WTC11 (cell line): Measurements from ENCODE around the gene TUNAR. TPM values are rescaled to one million over a fixed set of nuclear protein-coding genes. Genes with fewer than 3 reads are reported as not detected.

Experiments used
- ATAC-seq: fragments of 200-7000 bp; cut with Tn5 transposase; 2 replicates; pipeline ENCODE4 v1.10.0; 2021; ENCODE audit warnings: mild to moderate bottlenecking, moderate library complexity
- CTCF ChIA-PET: fragments of 300-600 bp; sonication (Branson Sonifier 250); formaldehyde crosslinking; loops from one replicate; lab custom pipeline; 2021; ENCODE audit warnings: antibody characterized with exemption; lab: Charles Lee
- POLR2A ChIA-PET: fragments of 350-600 bp; sonication (Branson Sonifier 250); formaldehyde crosslinking; loops from one replicate; lab custom pipeline; 2021; ENCODE audit warnings: antibody characterized with exemption; lab: Charles Lee
- DNase-seq: peaks from one replicate; pipeline ENCODE4 v3.0.0; 2021; ENCODE audit warnings: low spot score
- H3K27ac Mint-ChIP-seq: 2 replicates; pipeline ENCODE4 v1.8.0; 2021; ENCODE audit warnings: mixed read lengths
- H3K27me3 Mint-ChIP-seq: 2 replicates; pipeline ENCODE4 v1.8.0; 2021; ENCODE audit warnings: low read depth, mild to moderate bottlenecking, moderate library complexity, mixed read lengths
- H3K36me3 Mint-ChIP-seq: 2 replicates; pipeline ENCODE4 v1.8.0; 2021; ENCODE audit warnings: mixed read lengths
- H3K4me1 Mint-ChIP-seq: 2 replicates; pipeline ENCODE4 v1.8.0; 2022; ENCODE audit warnings: mixed read lengths
- H3K4me3 Mint-ChIP-seq: 2 replicates; pipeline ENCODE4 v1.8.0; 2021; ENCODE audit warnings: mild to moderate bottlenecking, moderate library complexity, mixed read lengths
- H3K9me3 Mint-ChIP-seq: 2 replicates; pipeline ENCODE4 v1.8.0; 2021; ENCODE audit warnings: mixed read lengths
- FOXP1 ChIP-seq: sonication (generic); formaldehyde crosslinking; IDR thresholded peaks from 2 replicates; pipeline ENCODE4 v1.8.0; 2022; ENCODE audit warnings: missing genetic modification reagents, mild to moderate bottlenecking, moderate library complexity, borderline replicate concordance
- MYBL2 ChIP-seq: sonication (generic); formaldehyde crosslinking; IDR thresholded peaks from 2 replicates; pipeline ENCODE4 v1.8.1; 2023; ENCODE audit warnings: mild to moderate bottlenecking, moderate library complexity, missing genetic modification reagents
- NFATC4 ChIP-seq: fragments of 250-450 bp; sonication (Bioruptor Pico); IDR thresholded peaks from 2 replicates; pipeline ENCODE4 v1.9.0; 2021; ENCODE audit warnings: mild to moderate bottlenecking
- NR1H2 ChIP-seq: sonication (generic); formaldehyde crosslinking; IDR thresholded peaks from 2 replicates; pipeline ENCODE4 v1.9.0; 2021; ENCODE audit warnings: mild to moderate bottlenecking, moderate library complexity, missing genetic modification reagents
- OVOL2 ChIP-seq: fragments of 250-450 bp; sonication (Bioruptor Pico); IDR thresholded peaks from 2 replicates; pipeline ENCODE4 v1.9.0; 2021; ENCODE audit warnings: mild to moderate bottlenecking, borderline replicate concordance
- ZNF138 ChIP-seq: sonication (generic); formaldehyde crosslinking; conservative IDR thresholded peaks from 2 replicates; pipeline ENCODE4 v1.8.1; 2022; ENCODE audit warnings: mild to moderate bottlenecking, moderate library complexity, missing genetic modification reagents
- ZNF317 ChIP-seq: sonication (generic); formaldehyde crosslinking; IDR thresholded peaks from 2 replicates; pipeline ENCODE4 v1.8.1; 2023; ENCODE audit warnings: low read depth, mild to moderate bottlenecking, moderate library complexity, missing genetic modification reagents, borderline replicate concordance
- ZNF396 ChIP-seq: fragments of 250-450 bp; sonication (Bioruptor Pico); IDR thresholded peaks from 2 replicates; pipeline ENCODE4 v1.8.0; 2021; ENCODE audit warnings: mild to moderate bottlenecking, moderate library complexity, borderline replicate concordance
- ZNF423 ChIP-seq: fragments of 250-450 bp; sonication (Bioruptor Pico); IDR thresholded peaks from 2 replicates; pipeline ENCODE4 v2.1.2; 2022; ENCODE audit warnings: mild to moderate bottlenecking, moderate library complexity
- total RNA-seq: library from RNA; stranded (reverse); gene quantifications from 3 replicates; pipeline ENCODE4 v1.2.3, GENCODE V29; 2021
- TF ChIP-seq, protein P1 (sequence below): sonication (generic); formaldehyde crosslinking; IDR thresholded peaks from 2 replicates; pipeline ENCODE4 v1.8.1; 2023; ENCODE audit warnings: mild to moderate bottlenecking, missing genetic modification reagents, moderate library complexity
- TF ChIP-seq, protein P2 (sequence below): sonication (generic); formaldehyde crosslinking; IDR thresholded peaks from 2 replicates; pipeline ENCODE4 v1.8.0; 2022; ENCODE audit warnings: missing genetic modification reagents
- TF ChIP-seq, protein P3 (sequence below): sonication (generic); formaldehyde crosslinking; IDR thresholded peaks from 2 replicates; pipeline ENCODE4 v1.8.1; 2022; ENCODE audit warnings: mild to moderate bottlenecking, moderate library complexity, missing genetic modification reagents
- TF ChIP-seq, protein P4 (sequence below): fragments of 250-450 bp; sonication (Bioruptor Pico); IDR thresholded peaks from 2 replicates; pipeline ENCODE4 v1.8.0; 2021; ENCODE audit warnings: mild to moderate bottlenecking
- TF ChIP-seq, protein P5 (sequence below): sonication (generic); formaldehyde crosslinking; IDR thresholded peaks from 2 replicates; pipeline ENCODE4 v1.8.1; 2023; ENCODE audit warnings: mild to moderate bottlenecking, moderate library complexity, missing genetic modification reagents
- TF ChIP-seq, protein P6 (sequence below): sonication (generic); formaldehyde crosslinking; conservative IDR thresholded peaks from 2 replicates; pipeline ENCODE4 v1.8.1; 2022; ENCODE audit warnings: mild to moderate bottlenecking, missing genetic modification reagents
- TF ChIP-seq, protein P7 (sequence below): fragments of 250-450 bp; sonication (Bioruptor Pico); conservative IDR thresholded peaks from 2 replicates; pipeline ENCODE4 v1.9.0; 2021; ENCODE audit warnings: mild to moderate bottlenecking
- TF ChIP-seq, protein P8 (sequence below): sonication (generic); formaldehyde crosslinking; IDR thresholded peaks from 2 replicates; pipeline ENCODE4 v1.8.0; 2022; ENCODE audit warnings: mild to moderate bottlenecking, missing genetic modification reagents

The TUNAR gene
- total RNA-seq, 1 experiment from 2014 or later, result 36.3 TPM

DNA sequence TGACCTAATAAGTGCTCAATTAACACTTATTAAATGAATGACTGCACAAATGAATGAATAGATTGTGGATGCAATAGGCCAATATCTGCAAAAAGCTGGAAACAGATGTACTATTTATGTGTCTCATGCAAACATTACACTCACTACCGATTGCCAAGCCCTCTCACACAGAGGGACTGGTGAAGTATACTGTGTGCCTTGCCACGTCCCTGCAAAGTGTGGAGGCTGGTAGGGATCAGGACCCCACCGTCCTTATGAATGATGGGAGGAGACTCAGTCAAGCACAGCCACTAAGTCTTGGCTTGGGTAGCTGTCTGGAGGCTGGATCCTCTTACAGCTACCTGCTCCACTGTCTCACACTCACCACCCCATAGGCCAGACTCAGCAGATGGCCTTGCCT, 3.9 kb upstream of the TUNAR start:
- POLR2A ChIA-PET, result no interaction called here
- Mint-ChIP-seq H3K9me3 (peaks cover 3% of the 10 kb centered on the region; the same call in 1 of the 2 replicates), H3K4me3 (no peak overlapping the region), H3K36me3 (peaks cover 3% of the 10 kb centered on the region; the same call in 1 of the 2 replicates), H3K27ac (no peak overlapping the region), H3K27me3 (peaks cover 13% of the 10 kb centered on the region), H3K4me1 (peaks cover 34% of the 10 kb centered on the region)
- TF ChIP-seq, protein P1, sequence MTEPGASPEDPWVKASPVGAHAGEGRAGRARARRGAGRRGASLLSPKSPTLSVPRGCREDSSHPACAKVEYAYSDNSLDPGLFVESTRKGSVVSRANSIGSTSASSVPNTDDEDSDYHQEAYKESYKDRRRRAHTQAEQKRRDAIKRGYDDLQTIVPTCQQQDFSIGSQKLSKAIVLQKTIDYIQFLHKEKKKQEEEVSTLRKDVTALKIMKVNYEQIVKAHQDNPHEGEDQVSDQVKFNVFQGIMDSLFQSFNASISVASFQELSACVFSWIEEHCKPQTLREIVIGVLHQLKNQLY (CRISPR knock-in tag), result no peak
- TF ChIP-seq, protein P2, sequence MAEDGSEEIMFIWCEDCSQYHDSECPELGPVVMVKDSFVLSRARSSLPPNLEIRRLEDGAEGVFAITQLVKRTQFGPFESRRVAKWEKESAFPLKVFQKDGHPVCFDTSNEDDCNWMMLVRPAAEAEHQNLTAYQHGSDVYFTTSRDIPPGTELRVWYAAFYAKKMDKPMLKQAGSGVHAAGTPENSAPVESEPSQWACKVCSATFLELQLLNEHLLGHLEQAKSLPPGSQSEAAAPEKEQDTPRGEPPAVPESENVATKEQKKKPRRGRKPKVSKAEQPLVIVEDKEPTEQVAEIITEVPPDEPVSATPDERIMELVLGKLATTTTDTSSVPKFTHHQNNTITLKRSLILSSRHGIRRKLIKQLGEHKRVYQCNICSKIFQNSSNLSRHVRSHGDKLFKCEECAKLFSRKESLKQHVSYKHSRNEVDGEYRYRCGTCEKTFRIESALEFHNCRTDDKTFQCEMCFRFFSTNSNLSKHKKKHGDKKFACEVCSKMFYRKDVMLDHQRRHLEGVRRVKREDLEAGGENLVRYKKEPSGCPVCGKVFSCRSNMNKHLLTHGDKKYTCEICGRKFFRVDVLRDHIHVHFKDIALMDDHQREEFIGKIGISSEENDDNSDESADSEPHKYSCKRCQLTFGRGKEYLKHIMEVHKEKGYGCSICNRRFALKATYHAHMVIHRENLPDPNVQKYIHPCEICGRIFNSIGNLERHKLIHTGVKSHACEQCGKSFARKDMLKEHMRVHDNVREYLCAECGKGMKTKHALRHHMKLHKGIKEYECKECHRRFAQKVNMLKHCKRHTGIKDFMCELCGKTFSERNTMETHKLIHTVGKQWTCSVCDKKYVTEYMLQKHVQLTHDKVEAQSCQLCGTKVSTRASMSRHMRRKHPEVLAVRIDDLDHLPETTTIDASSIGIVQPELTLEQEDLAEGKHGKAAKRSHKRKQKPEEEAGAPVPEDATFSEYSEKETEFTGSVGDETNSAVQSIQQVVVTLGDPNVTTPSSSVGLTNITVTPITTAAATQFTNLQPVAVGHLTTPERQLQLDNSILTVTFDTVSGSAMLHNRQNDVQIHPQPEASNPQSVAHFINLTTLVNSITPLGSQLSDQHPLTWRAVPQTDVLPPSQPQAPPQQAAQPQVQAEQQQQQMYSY, result no peak
- TF ChIP-seq, protein P3, sequence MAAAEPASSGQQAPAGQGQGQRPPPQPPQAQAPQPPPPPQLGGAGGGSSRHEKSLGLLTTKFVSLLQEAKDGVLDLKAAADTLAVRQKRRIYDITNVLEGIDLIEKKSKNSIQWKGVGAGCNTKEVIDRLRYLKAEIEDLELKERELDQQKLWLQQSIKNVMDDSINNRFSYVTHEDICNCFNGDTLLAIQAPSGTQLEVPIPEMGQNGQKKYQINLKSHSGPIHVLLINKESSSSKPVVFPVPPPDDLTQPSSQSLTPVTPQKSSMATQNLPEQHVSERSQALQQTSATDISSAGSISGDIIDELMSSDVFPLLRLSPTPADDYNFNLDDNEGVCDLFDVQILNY (CRISPR knock-in tag), result no peak
- TF ChIP-seq ZNF396, result no peak
- TF ChIP-seq ZNF317 (CRISPR knock-in tag), result no peak
- no peak for TF ChIP-seq NFATC4 (CRISPR knock-in tag)
- TF ChIP-seq, protein P4, sequence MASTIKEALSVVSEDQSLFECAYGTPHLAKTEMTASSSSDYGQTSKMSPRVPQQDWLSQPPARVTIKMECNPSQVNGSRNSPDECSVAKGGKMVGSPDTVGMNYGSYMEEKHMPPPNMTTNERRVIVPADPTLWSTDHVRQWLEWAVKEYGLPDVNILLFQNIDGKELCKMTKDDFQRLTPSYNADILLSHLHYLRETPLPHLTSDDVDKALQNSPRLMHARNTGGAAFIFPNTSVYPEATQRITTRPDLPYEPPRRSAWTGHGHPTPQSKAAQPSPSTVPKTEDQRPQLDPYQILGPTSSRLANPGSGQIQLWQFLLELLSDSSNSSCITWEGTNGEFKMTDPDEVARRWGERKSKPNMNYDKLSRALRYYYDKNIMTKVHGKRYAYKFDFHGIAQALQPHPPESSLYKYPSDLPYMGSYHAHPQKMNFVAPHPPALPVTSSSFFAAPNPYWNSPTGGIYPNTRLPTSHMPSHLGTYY (CRISPR knock-in tag), result no peak
- TF ChIP-seq, protein P5, sequence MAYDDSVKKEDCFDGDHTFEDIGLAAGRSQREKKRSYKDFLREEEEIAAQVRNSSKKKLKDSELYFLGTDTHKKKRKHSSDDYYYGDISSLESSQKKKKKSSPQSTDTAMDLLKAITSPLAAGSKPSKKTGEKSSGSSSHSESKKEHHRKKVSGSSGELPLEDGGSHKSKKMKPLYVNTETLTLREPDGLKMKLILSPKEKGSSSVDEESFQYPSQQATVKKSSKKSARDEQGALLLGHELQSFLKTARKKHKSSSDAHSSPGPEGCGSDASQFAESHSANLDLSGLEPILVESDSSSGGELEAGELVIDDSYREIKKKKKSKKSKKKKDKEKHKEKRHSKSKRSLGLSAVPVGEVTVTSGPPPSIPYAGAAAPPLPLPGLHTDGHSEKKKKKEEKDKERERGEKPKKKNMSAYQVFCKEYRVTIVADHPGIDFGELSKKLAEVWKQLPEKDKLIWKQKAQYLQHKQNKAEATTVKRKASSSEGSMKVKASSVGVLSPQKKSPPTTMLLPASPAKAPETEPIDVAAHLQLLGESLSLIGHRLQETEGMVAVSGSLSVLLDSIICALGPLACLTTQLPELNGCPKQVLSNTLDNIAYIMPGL (CRISPR knock-in tag), result no peak
- TF ChIP-seq FOXP1 (CRISPR knock-in tag), result no peak
- TF ChIP-seq MYBL2, result no peak
- TF ChIP-seq, protein P6, sequence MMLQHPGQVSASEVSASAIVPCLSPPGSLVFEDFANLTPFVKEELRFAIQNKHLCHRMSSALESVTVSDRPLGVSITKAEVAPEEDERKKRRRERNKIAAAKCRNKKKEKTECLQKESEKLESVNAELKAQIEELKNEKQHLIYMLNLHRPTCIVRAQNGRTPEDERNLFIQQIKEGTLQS (CRISPR knock-in tag), result no peak
- TF ChIP-seq, protein P7, sequence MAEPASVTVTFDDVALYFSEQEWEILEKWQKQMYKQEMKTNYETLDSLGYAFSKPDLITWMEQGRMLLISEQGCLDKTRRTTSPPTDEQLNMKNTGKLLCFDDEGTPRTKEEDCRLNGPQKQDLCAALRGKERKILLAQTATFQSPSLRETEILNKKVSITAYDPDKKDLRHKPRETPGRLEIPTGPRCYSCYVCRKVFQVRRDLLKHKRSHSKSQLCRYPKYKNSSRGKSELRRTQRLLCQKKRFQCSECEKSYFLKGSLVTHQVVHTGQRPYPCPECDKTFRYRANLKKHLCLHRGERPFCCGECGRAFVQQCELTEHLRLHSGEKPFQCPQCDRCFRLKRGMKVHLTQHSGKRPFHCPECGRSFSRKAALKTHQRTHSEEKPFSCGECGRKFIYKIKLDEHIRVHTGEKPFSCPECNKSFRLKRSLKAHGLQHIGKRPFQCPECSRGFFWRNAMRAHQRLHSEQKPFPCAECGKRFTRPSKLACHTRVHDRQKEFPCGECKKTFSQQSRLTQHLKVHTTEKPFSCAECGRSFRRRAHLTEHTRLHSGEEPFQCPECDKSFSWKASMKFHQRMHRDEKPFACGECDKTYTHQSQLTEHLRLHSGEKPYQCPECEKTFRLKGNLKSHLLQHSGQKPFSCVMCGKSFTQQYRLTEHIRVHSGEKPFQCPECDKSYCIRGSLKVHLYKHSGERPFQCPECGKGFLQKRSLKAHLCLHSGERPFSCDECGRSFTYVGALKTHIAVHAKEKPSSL (CRISPR knock-in tag), result no peak
- TF ChIP-seq ZNF423 (CRISPR knock-in tag), result no peak
- TF ChIP-seq, protein P8, sequence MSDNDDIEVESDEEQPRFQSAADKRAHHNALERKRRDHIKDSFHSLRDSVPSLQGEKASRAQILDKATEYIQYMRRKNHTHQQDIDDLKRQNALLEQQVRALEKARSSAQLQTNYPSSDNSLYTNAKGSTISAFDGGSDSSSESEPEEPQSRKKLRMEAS (CRISPR knock-in tag), result no peak
- TF ChIP-seq OVOL2 (CRISPR knock-in tag), result no peak
- no peak for TF ChIP-seq ZNF138
- no peak for TF ChIP-seq NR1H2 (CRISPR knock-in tag)
- DNase-seq (no peak), ATAC-seq (no peak)
- CTCF ChIA-PET, result interaction anchor here (1.1 to 2.7 kb wide), 3 partner anchors 99 to 121 kb away, joined by 3 to 8 read pairs (median 5); no protein-coding TSS in a partner anchor
